NCI-H187 (cell line): ENCODE measurements around the gene MTCH1.

Experiments
- DNase-seq, 2 experiments: peaks; one replicate each; lab custom pipeline; 2025; lab: John Stamatoyannopoulos, UW

MTCH1 gene

DNA sequence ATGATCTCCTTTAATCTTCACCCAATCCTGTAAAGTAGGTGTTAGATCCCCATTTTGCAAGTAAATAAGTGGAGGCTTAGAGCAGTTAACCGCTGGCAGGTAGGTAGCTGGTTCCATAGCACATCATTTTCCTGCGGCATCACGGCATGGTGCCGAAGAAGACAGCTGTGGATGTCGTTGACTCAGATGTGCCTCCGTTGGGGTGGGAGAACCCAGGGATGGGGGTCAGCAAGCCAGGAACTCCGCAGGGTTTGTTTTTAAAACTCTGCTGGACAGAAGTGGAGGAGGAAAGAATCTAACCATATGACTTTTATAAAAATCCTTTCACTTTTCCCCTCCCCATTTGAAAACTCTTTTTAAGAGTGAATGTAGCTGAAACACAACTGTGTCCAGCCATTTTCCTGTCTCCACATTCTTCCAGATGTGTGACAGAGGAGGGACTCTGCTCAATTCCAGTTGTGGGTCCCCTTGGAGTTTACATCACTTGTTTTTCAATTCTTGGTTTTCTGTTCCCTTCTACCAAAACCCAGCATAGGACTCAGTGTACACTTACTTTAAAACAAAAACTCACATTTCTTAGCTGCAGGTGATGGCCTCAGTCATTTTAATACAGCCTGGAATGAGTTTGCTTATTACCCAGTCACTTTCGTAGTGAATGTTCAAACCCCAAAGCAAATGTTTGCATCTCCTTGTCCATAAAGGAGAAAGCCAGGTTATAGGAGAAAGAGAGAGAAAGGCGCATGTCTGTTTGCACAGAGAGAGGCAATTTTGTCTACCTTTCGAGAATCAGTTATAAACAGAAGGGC lies 59.1 kb downstream of the MTCH1 start:
- DNase-seq, result peak in 1 of 2 experiments; percentile 81

DNA sequence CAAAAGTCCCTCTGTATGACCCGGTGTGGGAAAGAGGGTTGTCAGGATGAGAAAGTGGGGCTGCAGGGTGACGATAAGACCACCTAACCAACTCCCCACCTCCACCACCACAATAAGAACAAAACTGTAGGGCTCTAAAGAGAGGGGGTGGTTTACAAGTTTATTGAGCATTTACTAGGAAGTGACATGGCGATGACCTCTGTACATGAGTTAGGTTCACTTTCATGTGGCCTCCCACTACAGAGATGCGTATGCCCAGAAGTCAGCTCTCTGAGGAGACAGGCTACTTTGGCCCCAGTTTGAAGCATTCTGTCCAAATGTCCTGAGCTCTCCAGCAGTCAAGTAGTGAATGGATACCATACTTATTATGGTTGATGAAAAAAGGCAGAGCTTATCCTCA lies 60.2 kb downstream of the MTCH1 start:
- DNase-seq, result no peak

DNA sequence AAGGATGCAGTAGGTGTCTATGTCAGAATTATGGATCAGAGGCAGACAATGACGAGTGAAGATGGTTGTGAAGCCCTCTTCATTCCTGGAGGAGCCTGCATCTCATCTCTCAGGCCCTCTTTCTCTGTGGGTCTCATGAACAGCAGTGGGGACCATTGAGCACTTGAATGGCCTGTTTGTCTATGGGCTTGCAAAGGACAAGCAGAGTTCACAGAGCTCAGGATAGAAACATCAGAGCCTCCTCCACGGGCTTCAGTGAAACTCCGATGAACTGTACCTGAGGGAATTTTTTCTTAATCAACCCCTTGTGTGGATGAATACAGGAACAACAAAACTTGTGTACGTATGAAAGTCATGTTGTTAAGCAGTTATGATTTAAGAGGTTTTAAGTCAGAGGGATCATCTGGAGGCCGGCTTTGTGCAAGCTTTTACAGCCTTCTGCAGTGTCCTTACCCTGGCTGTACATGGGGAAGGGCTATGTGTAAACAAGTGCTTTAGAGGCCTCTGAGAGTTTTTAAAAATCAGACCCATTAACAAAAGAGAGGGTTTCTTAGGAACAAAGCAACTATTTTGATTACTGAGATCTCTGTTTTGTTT lies 61.1 kb downstream of the MTCH1 start:
- no peak for DNase-seq

DNA sequence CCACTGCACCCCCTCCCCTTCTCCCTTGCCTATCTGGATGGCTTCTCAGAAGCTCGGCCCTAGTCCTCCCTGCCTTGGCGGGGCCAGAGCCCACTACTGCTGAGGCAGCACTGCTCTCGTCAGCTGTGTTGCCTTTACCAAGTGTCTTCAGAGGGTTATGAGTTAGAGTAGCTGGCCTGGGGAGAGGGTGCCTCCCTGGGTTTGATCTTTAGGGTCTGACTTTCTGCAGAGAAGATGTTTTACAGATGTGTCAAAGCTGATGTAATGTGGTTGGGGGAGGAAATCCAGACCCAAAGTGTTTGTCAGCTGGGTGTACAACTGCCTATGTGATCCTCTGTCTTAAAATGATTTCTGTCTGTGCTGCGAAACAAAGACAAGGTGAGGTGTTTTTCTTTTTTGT lies 61.9 kb downstream of the MTCH1 start:
- no peak for DNase-seq

DNA sequence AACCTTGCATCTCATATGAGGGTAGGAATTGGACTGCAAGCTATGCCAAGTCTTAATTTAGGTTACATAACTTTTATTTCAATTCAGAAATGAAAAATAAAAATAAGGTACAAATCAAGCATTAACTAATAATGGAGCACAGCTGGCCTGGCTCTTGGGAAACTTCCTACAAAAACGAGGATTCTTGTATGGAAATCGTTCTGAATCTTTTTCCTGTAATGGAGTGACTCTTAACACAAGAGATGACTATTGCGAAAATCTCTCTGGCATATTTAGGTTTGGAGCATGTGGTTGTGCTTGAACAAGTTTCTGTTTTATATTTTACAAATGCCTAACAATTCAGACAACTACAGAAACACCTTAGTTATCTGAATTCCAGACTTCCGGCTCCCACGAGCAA lies 65.5 kb downstream of the MTCH1 start:
- DNase-seq, result no peak

DNA sequence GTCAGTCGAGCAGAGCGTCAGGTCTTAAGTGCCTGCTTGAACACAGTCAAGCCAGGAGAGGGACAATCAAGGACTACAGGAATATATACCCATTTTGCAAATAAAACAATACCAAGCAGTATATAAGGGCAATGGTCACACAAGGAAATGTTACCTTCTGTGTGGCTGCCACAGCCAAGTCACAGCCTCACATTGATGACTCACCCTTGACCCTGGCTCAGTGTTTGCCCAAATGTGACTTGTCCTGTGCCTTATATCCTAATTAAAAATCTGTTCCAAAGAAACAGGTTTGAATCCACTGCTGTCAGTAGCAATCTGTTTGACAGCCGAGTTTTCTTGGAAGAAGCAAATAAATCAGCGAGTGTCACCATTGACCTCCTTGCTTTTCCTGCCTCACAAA lies 65.9 kb downstream of the MTCH1 start:
- DNase-seq, result no peak
